ENCODE results near the gene ERG28.
"Not testable (repeated sequence)": the region's sequence is repeated elsewhere in the genome, so short reads cannot be mapped to it uniquely, and the experiment has no call there.

DNA sequence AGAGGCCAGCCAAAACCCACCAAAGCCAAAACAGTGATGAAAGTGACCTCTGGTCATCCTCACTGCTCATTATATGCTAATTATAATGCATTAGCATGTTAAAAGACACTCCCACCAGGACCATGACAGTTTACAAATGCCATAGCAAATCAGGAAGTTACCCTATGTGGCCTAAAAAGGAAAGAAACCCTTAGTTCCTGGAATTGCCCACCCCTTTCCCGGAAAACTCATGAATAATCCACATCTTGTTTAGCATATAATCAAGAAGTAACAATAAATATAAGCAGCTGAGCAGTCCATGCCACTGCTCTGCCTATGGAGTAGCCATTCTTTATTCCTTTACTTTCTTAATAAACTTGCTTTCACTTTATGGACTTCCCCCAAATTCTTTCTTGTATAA lies 60.6 kb downstream of the ERG28 start:
- not testable (repeated sequence) for TF ChIP-seq YY1 (IDR thresholded peaks at IDR 0.05; ENCODE audit: low read depth); POLR2AphosphoS5 (IDR thresholded peaks at IDR 0.05; ENCODE audit: low read depth, low read length); NRF1 (IDR thresholded peaks at IDR 0.05; ENCODE audit: low read depth, low read length); NFIC (IDR thresholded peaks at IDR 0.05; ENCODE audit: borderline replicate concordance); JUND (IDR thresholded peaks at IDR 0.05)
- TF ChIP-seq, protein P1, sequence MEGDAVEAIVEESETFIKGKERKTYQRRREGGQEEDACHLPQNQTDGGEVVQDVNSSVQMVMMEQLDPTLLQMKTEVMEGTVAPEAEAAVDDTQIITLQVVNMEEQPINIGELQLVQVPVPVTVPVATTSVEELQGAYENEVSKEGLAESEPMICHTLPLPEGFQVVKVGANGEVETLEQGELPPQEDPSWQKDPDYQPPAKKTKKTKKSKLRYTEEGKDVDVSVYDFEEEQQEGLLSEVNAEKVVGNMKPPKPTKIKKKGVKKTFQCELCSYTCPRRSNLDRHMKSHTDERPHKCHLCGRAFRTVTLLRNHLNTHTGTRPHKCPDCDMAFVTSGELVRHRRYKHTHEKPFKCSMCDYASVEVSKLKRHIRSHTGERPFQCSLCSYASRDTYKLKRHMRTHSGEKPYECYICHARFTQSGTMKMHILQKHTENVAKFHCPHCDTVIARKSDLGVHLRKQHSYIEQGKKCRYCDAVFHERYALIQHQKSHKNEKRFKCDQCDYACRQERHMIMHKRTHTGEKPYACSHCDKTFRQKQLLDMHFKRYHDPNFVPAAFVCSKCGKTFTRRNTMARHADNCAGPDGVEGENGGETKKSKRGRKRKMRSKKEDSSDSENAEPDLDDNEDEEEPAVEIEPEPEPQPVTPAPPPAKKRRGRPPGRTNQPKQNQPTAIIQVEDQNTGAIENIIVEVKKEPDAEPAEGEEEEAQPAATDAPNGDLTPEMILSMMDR (IDR thresholded peaks at IDR 0.05): not testable (repeated sequence)
- TF ChIP-seq, protein P2, sequence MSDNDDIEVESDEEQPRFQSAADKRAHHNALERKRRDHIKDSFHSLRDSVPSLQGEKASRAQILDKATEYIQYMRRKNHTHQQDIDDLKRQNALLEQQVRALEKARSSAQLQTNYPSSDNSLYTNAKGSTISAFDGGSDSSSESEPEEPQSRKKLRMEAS (IDR thresholded peaks at IDR 0.05; ENCODE audit: low read depth): not testable (repeated sequence)
- TF ChIP-seq, protein P3, sequence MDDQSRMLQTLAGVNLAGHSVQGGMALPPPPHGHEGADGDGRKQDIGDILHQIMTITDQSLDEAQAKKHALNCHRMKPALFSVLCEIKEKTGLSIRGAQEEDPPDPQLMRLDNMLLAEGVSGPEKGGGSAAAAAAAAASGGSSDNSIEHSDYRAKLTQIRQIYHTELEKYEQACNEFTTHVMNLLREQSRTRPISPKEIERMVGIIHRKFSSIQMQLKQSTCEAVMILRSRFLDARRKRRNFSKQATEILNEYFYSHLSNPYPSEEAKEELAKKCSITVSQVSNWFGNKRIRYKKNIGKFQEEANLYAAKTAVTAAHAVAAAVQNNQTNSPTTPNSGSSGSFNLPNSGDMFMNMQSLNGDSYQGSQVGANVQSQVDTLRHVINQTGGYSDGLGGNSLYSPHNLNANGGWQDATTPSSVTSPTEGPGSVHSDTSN (IDR thresholded peaks at IDR 0.05): not testable (repeated sequence)

All from SK-N-SH (cell line).